ENCODE results near the gene CSNK2A2. TPM values are rescaled to one million over a fixed set of nuclear protein-coding genes. Genes with fewer than 3 reads are reported as not detected.

CSNK2A2 gene
- 53.0 to 70.0 TPM (median 58.1 TPM) in 5 replicates for total RNA-seq (2022; extraction: Qiagen RNA extraction; ENCODE audit: low read depth)

GRCh38 chr16:58198022-58198683 lies at the start of gene CSNK2A2:
Gene CSNK2A2, minus strand, starts transcription at chr16:58198106. Its CDS starts 370 bp downstream, at chr16:58197736.

GRCh38 chr16:58129097-58129936 lies 68.6 kb downstream of the CSNK2A2 start, which contains the start of gene CFAP20:
Gene CFAP20, minus strand, starts transcription at chr16:58129381. Its CDS starts 266 bp downstream, at chr16:58129115.

Other genes with a start within 250 kb of the CSNK2A2 start
- gene CNGB1, start 227.0 kb downstream of the CSNK2A2 start, total RNA-seq (2022; extraction: Qiagen RNA extraction; ENCODE audit: low read depth), result 0.07 to 0.38 TPM (median 0.12 TPM) in 5 replicates
- 14.0 to 20.5 TPM (median 18.2 TPM) in 5 replicates for gene ZNF319, start 197.4 kb downstream of the CSNK2A2 start, total RNA-seq (2022; extraction: Qiagen RNA extraction; ENCODE audit: low read depth)
- 96.6 to 105 TPM (median 101 TPM) in 5 replicates for gene USB1, start 196.7 kb downstream of the CSNK2A2 start, total RNA-seq (2022; extraction: Qiagen RNA extraction; ENCODE audit: low read depth)
- 13.7 to 21.8 TPM (median 19.8 TPM) in 5 replicates for gene MMP15, start 172.4 kb downstream of the CSNK2A2 start, total RNA-seq (2022; extraction: Qiagen RNA extraction; ENCODE audit: low read depth)
- 54.5 to 58.4 TPM (median 57.4 TPM) in 5 replicates for gene CFAP20, start 68.7 kb downstream of the CSNK2A2 start, total RNA-seq (2022; extraction: Qiagen RNA extraction; ENCODE audit: low read depth)
- not detected in 5 replicates for gene PRSS54, start 96.9 kb upstream of the CSNK2A2 start, total RNA-seq (2022; extraction: Qiagen RNA extraction; ENCODE audit: low read depth)
- 22.7 to 24.8 TPM (median 23.5 TPM) in 5 replicates for gene GINS3, start 194.4 kb upstream of the CSNK2A2 start, total RNA-seq (2022; extraction: Qiagen RNA extraction; ENCODE audit: low read depth)